Measurements from ENCODE around the gene IQCN.

The IQCN gene, protein sequence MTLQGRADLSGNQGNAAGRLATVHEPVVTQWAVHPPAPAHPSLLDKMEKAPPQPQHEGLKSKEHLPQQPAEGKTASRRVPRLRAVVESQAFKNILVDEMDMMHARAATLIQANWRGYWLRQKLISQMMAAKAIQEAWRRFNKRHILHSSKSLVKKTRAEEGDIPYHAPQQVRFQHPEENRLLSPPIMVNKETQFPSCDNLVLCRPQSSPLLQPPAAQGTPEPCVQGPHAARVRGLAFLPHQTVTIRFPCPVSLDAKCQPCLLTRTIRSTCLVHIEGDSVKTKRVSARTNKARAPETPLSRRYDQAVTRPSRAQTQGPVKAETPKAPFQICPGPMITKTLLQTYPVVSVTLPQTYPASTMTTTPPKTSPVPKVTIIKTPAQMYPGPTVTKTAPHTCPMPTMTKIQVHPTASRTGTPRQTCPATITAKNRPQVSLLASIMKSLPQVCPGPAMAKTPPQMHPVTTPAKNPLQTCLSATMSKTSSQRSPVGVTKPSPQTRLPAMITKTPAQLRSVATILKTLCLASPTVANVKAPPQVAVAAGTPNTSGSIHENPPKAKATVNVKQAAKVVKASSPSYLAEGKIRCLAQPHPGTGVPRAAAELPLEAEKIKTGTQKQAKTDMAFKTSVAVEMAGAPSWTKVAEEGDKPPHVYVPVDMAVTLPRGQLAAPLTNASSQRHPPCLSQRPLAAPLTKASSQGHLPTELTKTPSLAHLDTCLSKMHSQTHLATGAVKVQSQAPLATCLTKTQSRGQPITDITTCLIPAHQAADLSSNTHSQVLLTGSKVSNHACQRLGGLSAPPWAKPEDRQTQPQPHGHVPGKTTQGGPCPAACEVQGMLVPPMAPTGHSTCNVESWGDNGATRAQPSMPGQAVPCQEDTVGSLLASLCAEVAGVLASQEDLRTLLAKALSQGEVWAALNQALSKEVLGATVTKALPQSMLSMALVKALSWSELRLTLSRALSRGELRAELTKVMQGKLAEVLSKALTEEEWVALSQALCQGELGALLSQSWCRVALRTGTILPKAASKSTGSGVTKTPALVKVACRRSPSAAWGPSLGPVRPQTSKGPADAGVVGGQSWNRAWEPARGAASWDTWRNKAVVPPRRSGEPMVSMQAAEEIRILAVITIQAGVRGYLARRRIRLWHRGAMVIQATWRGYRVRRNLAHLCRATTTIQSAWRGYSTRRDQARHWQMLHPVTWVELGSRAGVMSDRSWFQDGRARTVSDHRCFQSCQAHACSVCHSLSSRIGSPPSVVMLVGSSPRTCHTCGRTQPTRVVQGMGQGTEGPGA (N-terminal part only)

DNA sequence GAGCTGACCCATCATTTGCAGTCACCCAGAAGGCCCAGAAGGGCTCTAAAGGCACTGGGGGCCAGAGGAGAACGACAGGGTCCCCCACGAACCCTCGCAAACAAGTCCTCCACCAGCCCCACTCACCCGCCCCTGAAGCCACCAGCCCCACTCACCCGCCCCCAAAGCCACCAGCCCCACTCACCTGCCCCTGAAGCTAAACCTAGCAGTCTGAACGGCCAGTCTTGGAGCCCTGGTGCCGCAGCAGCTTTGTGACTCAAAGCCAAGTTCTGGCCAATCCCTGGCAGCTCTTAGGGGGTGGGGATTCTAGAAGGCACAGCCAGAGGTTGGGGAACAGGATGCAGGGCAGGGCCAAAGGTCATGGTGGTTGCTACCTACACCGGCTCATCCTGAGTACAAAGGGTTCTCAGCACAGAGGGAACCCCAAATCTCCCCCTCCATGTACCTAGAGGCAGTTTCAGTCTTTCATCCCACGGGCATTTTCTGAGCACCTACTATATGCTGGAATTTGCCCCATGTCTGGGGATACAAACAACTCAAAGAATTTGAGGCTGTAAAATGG is at the start of gene IQCN:
TSS of gene IQCN (minus strand) at position 234 of the 562 bp plus-strand sequence. CDS start 4,974 bp downstream, outside the sequence.
- TF ChIP-seq, protein P1, sequence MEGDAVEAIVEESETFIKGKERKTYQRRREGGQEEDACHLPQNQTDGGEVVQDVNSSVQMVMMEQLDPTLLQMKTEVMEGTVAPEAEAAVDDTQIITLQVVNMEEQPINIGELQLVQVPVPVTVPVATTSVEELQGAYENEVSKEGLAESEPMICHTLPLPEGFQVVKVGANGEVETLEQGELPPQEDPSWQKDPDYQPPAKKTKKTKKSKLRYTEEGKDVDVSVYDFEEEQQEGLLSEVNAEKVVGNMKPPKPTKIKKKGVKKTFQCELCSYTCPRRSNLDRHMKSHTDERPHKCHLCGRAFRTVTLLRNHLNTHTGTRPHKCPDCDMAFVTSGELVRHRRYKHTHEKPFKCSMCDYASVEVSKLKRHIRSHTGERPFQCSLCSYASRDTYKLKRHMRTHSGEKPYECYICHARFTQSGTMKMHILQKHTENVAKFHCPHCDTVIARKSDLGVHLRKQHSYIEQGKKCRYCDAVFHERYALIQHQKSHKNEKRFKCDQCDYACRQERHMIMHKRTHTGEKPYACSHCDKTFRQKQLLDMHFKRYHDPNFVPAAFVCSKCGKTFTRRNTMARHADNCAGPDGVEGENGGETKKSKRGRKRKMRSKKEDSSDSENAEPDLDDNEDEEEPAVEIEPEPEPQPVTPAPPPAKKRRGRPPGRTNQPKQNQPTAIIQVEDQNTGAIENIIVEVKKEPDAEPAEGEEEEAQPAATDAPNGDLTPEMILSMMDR (IDR thresholded peaks at IDR 0.05; ENCODE audit: low read depth, low read length, missing control alignments): no peak
- H3K4me3 ChIP-seq (replicated peaks; ENCODE audit: low read depth, low read length): no peak within 1 kb of the TSS
- no peak for DNase-seq (ENCODE audit: extremely low read depth, low read depth)

DNA sequence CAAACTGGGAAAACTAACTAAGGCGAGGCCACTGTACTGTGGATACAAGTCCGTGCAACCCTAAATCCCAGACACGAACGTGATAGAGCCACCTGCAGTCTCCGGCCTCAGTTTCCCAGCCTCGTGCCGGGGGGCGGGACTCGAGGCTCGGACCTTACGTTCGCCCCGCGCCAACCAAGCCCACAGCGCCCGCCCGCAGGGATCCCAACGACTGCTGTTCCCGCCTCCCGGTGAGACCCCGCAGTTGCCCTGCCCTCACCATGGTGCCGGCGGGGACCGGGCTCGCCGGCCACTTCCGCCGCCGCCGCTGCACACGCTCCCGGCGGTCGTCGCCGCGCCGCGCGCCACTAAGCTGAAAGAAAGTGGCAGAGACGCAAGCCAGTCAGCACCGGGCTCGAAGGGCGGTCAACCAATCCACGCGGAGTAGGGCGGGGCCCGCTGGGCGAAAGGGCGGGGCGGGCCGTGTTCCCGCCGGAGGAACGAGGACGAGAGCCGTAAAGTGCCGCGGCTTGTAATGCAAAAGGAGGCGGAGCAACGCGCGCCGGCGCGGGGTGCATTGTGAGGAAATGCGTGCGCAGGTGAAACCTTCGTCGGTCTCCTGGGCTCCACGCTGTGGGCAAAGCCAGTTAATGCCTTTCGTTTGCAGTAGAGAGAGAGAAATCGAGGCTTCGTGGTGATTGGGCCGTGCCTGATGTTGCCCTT is 48.7 kb upstream of the IQCN start, which contains the start of gene LSM4:
TSS of gene LSM4 (minus strand) at position 318 of the 702 bp plus-strand sequence. CDS start at position 262, 56 bp downstream.
- peak within 1 kb of the TSS; percentile 74 for H3K4me3 ChIP-seq (replicated peaks; ENCODE audit: low read depth, low read length)
- TF ChIP-seq, protein P1 (IDR thresholded peaks at IDR 0.05; ENCODE audit: low read depth, low read length, missing control alignments): no peak
- DNase-seq (ENCODE audit: extremely low read depth, low read depth): peak; percentile 88

DNA sequence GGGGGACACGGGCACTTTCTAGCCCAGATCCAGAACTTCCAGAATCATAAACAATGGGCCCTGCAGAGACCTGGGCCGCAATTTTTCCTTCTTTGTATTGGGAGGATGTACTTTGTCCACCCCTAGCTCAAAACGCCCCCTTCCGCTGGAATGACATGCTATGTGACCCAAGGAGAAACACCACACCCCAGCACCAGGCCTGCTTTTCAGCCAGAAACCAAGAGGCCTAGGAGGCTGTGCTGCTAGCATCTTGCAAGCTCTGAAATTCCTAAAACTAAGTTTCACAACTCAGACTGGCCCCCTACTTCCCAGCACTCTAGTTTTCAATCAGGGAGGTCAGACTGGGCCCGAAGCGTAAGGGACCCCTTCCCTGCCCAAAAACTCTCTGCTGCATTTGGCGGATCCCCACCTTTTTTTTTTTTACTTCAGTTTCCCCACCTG is 48.1 kb upstream of the IQCN start:
- peak overlapping the region; percentile 74 for H3K4me3 ChIP-seq (replicated peaks; ENCODE audit: low read depth, low read length)
- TF ChIP-seq, protein P1 (IDR thresholded peaks at IDR 0.05; ENCODE audit: low read depth, low read length, missing control alignments): peak; percentile 47
- no peak for DNase-seq (ENCODE audit: extremely low read depth, low read depth)

DNA sequence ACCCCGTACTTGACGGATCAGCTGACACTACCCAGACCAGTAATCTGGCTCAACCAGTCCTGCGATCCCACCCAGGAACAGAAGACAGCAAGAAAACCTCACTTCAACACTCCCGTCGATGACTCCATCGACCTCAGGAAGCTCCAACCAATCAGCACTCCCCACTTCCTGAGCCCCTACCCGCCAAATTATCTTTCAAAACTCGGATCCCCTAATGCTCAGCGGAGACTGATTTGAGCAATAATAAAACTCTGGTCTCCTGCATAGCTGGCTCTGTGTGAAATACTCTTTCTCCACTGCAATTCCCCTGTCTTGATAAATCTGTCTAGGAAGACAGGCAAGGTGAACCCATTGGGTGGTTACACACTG is 47.5 kb upstream of the IQCN start:
- TF ChIP-seq, protein P1 (IDR thresholded peaks at IDR 0.05; ENCODE audit: low read depth, low read length, missing control alignments): no peak
- no peak for DNase-seq (ENCODE audit: extremely low read depth, low read depth)
- peak overlapping the region; percentile 74 for H3K4me3 ChIP-seq (replicated peaks; ENCODE audit: low read depth, low read length)

DNA sequence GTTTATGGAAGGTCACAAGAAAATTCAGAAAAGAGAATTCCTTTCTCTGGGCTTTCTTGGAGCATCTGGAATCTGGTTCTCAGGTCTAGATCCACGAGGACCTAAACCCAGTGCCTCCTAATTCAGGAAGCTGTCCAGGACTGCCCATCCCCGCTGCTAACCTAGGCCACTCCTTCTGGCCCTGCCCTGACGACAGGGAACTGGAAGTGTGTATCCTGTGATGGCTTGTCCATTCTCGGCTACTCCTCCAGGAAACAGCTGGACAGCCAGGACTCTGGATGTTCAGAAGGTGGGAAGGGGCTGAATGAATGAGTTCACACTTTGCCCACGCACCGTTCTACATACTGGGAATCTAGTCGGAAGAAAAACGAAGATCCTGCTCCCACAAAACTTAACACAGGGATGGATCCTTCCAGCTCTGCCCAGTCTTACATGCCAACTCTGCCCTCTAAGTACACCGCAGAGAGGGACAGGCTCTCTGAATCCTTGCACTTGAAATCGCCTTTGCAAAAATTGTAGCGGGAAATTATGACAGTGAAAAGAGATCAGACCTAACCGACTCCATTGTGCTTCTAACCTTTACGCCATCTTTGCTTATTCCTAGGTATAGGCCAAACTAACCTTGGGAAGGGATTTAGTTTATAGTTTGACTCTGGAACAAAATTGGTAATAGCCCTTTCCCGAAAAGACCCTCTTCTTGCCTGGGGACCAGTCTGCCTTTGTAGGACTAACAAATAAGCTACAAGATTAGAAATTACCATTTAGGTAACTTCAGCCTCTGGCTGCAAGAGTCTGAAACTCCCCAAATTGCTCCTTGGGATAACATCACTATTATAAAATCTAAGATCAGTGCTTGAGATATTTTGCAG is 46.8 kb upstream of the IQCN start:
- peak overlapping the region; percentile 74 for H3K4me3 ChIP-seq (replicated peaks; ENCODE audit: low read depth, low read length)
- TF ChIP-seq, protein P1 (IDR thresholded peaks at IDR 0.05; ENCODE audit: low read depth, low read length, missing control alignments): no peak
- no peak for DNase-seq (ENCODE audit: extremely low read depth, low read depth)
